ENCODE measurements around the gene VBP1.

- no peak for TF ChIP-seq POLR2A (IDR thresholded peaks at IDR 0.05)
- TF ChIP-seq CTCF (IDR thresholded peaks at IDR 0.05), result no peak
These were observed 46.9 kb downstream of the VBP1 start for GRCh38 chrX:155262970-155263754.
